Sigmoid colon (tissue), 4 donors: Measurements from ENCODE around the gene YIF1B.

Experiments
- CTCF ChIP-seq, 4 experiments: fragments of 450-650 bp in 3 of 4; fragments of 200-600 bp in 1 of 4; IDR thresholded peaks; one replicate each; pipeline ENCODE4 v1.5.1; 2016 to 2019; ENCODE audit warnings: antibody characterized with exemption in 4 of 4, mild to moderate bottlenecking in 3 of 4, moderate library complexity in 2 of 4
- POLR2AphosphoS5 ChIP-seq, 4 donors: sonication (generic); formaldehyde crosslinking; IDR thresholded peaks; one replicate each; pipeline ENCODE4 v1.6.1; 2017; ENCODE audit warnings: antibody characterized with exemption in 4 of 4

- peak; percentile 95 to 98 (median 96) for TF ChIP-seq POLR2AphosphoS5 (IDR thresholded peaks at IDR 0.05)
- no peak for TF ChIP-seq CTCF (IDR thresholded peaks at IDR 0.05)
Observed at GRCh38 chr19:38321646-38322196, 6.0 kb upstream of the YIF1B start.
